ENCODE results near the gene CNDP1.

Gene CNDP1

GRCh38 chr18:74626049-74626874 lies 92.0 kb downstream of the CNDP1 start:
- DNase-seq (ENCODE audit: low read depth) = no peak

GRCh38 chr18:74630804-74631203 lies 96.5 kb downstream of the CNDP1 start:
- no peak for DNase-seq (ENCODE audit: low read depth)

- DNase-seq (ENCODE audit: low read depth) = no peak
These were observed 96.9 kb downstream of the CNDP1 start for GRCh38 chr18:74631212-74631611.

GRCh38 chr18:74631623-74632350 lies 97.5 kb downstream of the CNDP1 start:
- DNase-seq (ENCODE audit: low read depth) = no peak

GRCh38 chr18:74632351-74632679 lies 98.0 kb downstream of the CNDP1 start:
- DNase-seq (ENCODE audit: low read depth) = no peak

GRCh38 chr18:74632856-74633255 lies 98.6 kb downstream of the CNDP1 start:
- DNase-seq (ENCODE audit: low read depth) = no peak

- no peak for DNase-seq (ENCODE audit: low read depth)
These were observed 99.5 kb downstream of the CNDP1 start for GRCh38 chr18:74633652-74634352.

- DNase-seq (ENCODE audit: low read depth) = no peak
These were observed 101.1 kb downstream of the CNDP1 start for GRCh38 chr18:74635224-74635975.

Measured in activated T-helper 1 cell treated with Interleukin-2 at 50 U/mL for 16 hours (primary cell).